Lower leg skin (tissue), 3 donors: ENCODE data around the gene TSG101.

Experiments
- CTCF ChIP-seq, 3 donors: fragments of 450-650 bp; IDR thresholded peaks; one replicate each; pipeline ENCODE4 v1.5.1; 2016; ENCODE audit warnings: antibody characterized with exemption in 3 of 3, mild to moderate bottlenecking in 3 of 3, moderate library complexity in 2 of 3
- POLR2A ChIP-seq, 2 donors: fragments of 450-650 bp; IDR thresholded peaks; one replicate each; pipeline ENCODE4 v1.6.1; 2016 to 2017; ENCODE audit warnings: antibody characterized with exemption in 2 of 2, mild to moderate bottlenecking in 1 of 2, moderate library complexity in 1 of 2

GRCh38 chr11:18479063-18479462 is 47.7 kb downstream of the TSG101 start:
- no peak for TF ChIP-seq CTCF (IDR thresholded peaks at IDR 0.05)
- no peak for TF ChIP-seq POLR2A (IDR thresholded peaks at IDR 0.05)
